GM12878 (cell line): Measurements from ENCODE around the gene ABCG4. TPM values are rescaled to one million over a fixed set of nuclear protein-coding genes. Genes with fewer than 3 reads are reported as not detected.

Experiments
- ATAC-seq: fragments of 200-7000 bp; cut with Tn5 transposase; 3 replicates; pipeline ENCODE4 v1.9.1; 2020; ENCODE audit warnings: mild to moderate bottlenecking, moderate library complexity
- BruUV-seq: library from RNA; stranded (reverse); fragments of 400-500 nt; replicated peaks from 2 replicates; lab custom pipeline; 2021; lab: Mats Ljungman, UMichigan
- CTCF ChIA-PET: fragments of 300-600 bp; sonication (Branson Sonifier 250); formaldehyde crosslinking; extraction: SDS; loops from one replicate; lab custom pipeline; 2021; ENCODE audit warnings: inconsistent platforms; lab: Yijun Ruan, JAX
- POLR2A ChIA-PET: fragments of 350-600 bp; formaldehyde crosslinking; extraction: SDS; loops from one replicate; lab custom pipeline; 2021; ENCODE audit warnings: inconsistent platforms; lab: Charles Lee
- RAD21 ChIA-PET: fragments of 300-600 bp; sonication (Branson Sonifier 250); formaldehyde crosslinking; loops from one replicate; lab custom pipeline; 2023; ENCODE audit warnings: antibody characterized with exemption; ENCODE audit not compliant: unreplicated experiment; lab: Charles Lee
- SMC1A ChIA-PET: fragments of 300-600 bp; sonication (Branson Sonifier 250); formaldehyde crosslinking; loops from one replicate; lab custom pipeline; 2023; ENCODE audit not compliant: unreplicated experiment, uncharacterized antibody; lab: Charles Lee
- DNase-seq: peaks from one replicate; pipeline ENCODE4 v3.0.0-alpha.2; 2011; ENCODE audit warnings: low read depth, low spot score
- FAIRE-seq: peaks from 3 replicates; lab custom pipeline; 2011; peaks lifted over from hg19 to GRCh38; lab: Jason Lieb, UNC
- H2AFZ ChIP-seq: 2 replicates; pipeline ENCODE4 v1.6.0; 2011; ENCODE audit warnings: low read depth, low read length, control low read depth; ENCODE audit not compliant: control insufficient read depth
- H3K27ac ChIP-seq: 2 replicates; pipeline ENCODE4 v1.5.1; 2011; ENCODE audit warnings: control low read depth; ENCODE audit not compliant: control insufficient read depth, insufficient read depth
- H3K27me3 ChIP-seq, 2 experiments: replicated peaks in 1 of 2; 2 replicates each; pipeline versions ENCODE4 v1.6.0 to v1.6.1; 2011; ENCODE audit warnings: low read length in 1 of 2; ENCODE audit not compliant: control insufficient read depth in 2 of 2, insufficient read depth in 2 of 2
- H3K36me3 ChIP-seq, 2 experiments: 2 replicates each; pipeline ENCODE4 v1.5.1; 2011; ENCODE audit warnings: low read length in 1 of 2; ENCODE audit not compliant: control insufficient read depth in 2 of 2, insufficient read depth in 2 of 2
- H3K4me1 ChIP-seq: 2 replicates; pipeline ENCODE4 v1.6.1; 2011; ENCODE audit warnings: mild to moderate bottlenecking, low read length, moderate library complexity, mixed read lengths; ENCODE audit not compliant: control insufficient read depth, insufficient read depth
- H3K4me2 ChIP-seq: 2 replicates; pipeline ENCODE4 v1.6.0; 2011; ENCODE audit warnings: control low read depth; ENCODE audit not compliant: control insufficient read depth, insufficient read depth
- H3K4me3 ChIP-seq: fragments of 200-600 bp; sonication (generic); 2 replicates; pipeline ENCODE4 v1.5.1; 2016
- H3K79me2 ChIP-seq: 2 replicates; pipeline ENCODE4 v1.6.0; 2011; ENCODE audit warnings: low read length; ENCODE audit not compliant: control insufficient read depth, insufficient read depth
- H3K9ac ChIP-seq: 2 replicates; pipeline ENCODE4 v1.8.0; 2011; ENCODE audit warnings: low read length, control low read depth, mixed read lengths; ENCODE audit not compliant: control insufficient read depth, insufficient read depth
- H3K9me3 ChIP-seq: replicated peaks from 3 replicates; pipeline ENCODE4 v1.5.1; 2011; ENCODE audit warnings: mild to moderate bottlenecking, low read length; ENCODE audit not compliant: control insufficient read depth, insufficient read depth
- H4K20me1 ChIP-seq: 2 replicates; pipeline ENCODE4 v1.6.0; 2011; ENCODE audit not compliant: control insufficient read depth, insufficient read depth
- HDAC2 ChIP-seq: fragments of 200-600 bp; sonication (generic); IDR thresholded peaks from 2 replicates; pipeline ENCODE4 v1.6.1; 2017
- RAD21 ChIP-seq: IDR thresholded peaks from 2 replicates; pipeline ENCODE4 v1.6.1; 2011; ENCODE audit warnings: mild to moderate bottlenecking, low read depth, low read length, moderate library complexity; ENCODE audit not compliant: insufficient read depth
- WGBS: methylation state at CpG from one replicate; pipeline ENCODE4 v1.1.6; 2016; ENCODE audit warnings: low lambda C conversion rate; ENCODE audit not compliant: insufficient replicate concordance, insufficient coverage; ENCODE audit errors: missing lambda C conversion rate; 5-methylcytosine and 5-hydroxymethylcytosine counted together
- in situ Hi-C: fragments of 300-500 bp; cut with MboI; formaldehyde crosslinking; loops from 9 replicates; pipeline ENCODE4 v1.14.3; 2018; ENCODE audit warnings: mixed read lengths
- intact Hi-C: fragments of 100-400 bp; cut with micrococcal nuclease; formaldehyde crosslinking; loops from one replicate; pipeline ENCODE4 v1.14.2; 2022; ENCODE audit not compliant: unreplicated experiment
- polyA plus RNA-seq, 11 experiments: library from polyadenylated mRNA; depleted of rRNA in 4 of 11; unstranded in 6 of 11; stranded (reverse) in 5 of 11; fragments of >200 nt; fragmentation: Nextera tagmentation in 4 of 11; fragmentation: Illumina TruSeq in 1 of 11; extraction: Ambion mirVana in 4 of 11; extraction: Trizol in 1 of 11; gene quantifications; 1 replicate in 1 of 11; 2 replicates in 10 of 11; pipeline versions ENCODE4 v1.2.1 to v1.2.3, GENCODE V29; 2011 to 2016; ENCODE audit warnings: inconsistent platforms in 2 of 11, missing spikeins in 2 of 11, low read depth in 1 of 11
- total RNA-seq, 4 experiments: library from RNA; depleted of rRNA in 3 of 4; stranded (reverse); fragments of >200 nt in 3 of 4; fragmentation: Illumina TruSeq in 1 of 4; extraction: Trizol in 1 of 4; gene quantifications; 2 replicates each; pipeline versions ENCODE4 v1.2.1 to v1.2.3, GENCODE V29; 2013 to 2021
- TF ChIP-seq, protein P1 (sequence below), 3 experiments: IDR thresholded peaks in 2 of 3; conservative IDR thresholded peaks in 1 of 3; 2 replicates each; pipeline ENCODE4 v1.5.1; 2011; ENCODE audit warnings: low read depth in 3 of 3, low read length in 3 of 3, mild to moderate bottlenecking in 3 of 3, control low read depth in 2 of 3, moderate library complexity in 2 of 3, inconsistent platforms in 1 of 3, mixed read lengths in 1 of 3; ENCODE audit not compliant: control insufficient read depth in 2 of 3, insufficient read depth in 1 of 3; ENCODE audit errors: extremely low read depth in 1 of 3

Gene ABCG4
- total and polyA plus RNA-seq, 10 of the 15 experiments (the other 5 are each of a cell fraction or from before 2014, with no cell fraction given), result not detected

DNA sequence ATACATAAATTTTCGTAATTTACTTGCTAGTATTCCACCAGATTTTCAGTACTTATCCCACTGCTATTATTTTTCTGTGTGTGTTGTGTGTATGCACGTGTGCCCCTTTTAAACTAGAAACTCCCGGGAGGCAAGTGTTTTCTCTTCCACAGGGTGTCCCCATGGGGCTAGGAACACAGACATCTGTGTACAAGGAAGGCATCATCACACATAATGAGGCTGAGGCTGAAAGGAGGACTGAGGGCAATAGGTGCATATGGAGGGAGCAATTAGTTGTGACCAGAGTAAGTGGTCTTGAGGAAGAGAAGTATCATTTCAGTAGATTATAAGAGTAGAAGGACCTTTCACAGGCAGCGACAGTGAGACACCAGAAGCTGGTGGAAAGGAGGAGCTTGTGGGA lies 45.1 kb upstream of the ABCG4 start:
- no peak overlapping the region for H3K4me2 ChIP-seq
- FAIRE-seq, result no peak

More for the DNA sequence above, 45.1 kb upstream of the ABCG4 start:
- POLR2A ChIA-PET, result interaction anchor here (0.9 kb wide), 1 partner anchor 17 kb away, joined by 3 read pairs; no protein-coding TSS in a partner anchor
- Histone ChIP-seq H3K27ac (no peak overlapping the region), H3K4me1 (peaks cover 27% of the 10 kb centered on the region), H3K36me3 (no peaks in the 10 kb centered on the region), H3K27me3 (no peaks in the 10 kb centered on the region), H4K20me1 (no peaks in the 10 kb centered on the region), H3K4me3 (no peak overlapping the region), H3K79me2 (peaks cover 44% of the 10 kb centered on the region), H3K9me3 (no peaks in the 10 kb centered on the region), H3K9ac (no peak overlapping the region), H2AFZ (no peak overlapping the region)
- CTCF ChIA-PET, result no interaction called here
- ATAC-seq, result no peak
- 62% methylated on average over 4 of the region's 4 CpGs for WGBS
- SMC1A ChIA-PET, result interaction anchor here (1.2 kb wide), 1 partner anchor 92 kb away, joined by 4 read pairs; no protein-coding TSS in a partner anchor
- no peak for DNase-seq
- intact Hi-C loops, result loop anchor here (5.0 kb wide), 2 partner anchors 86 to 176 kb away; partner anchors contain the start of genes BCL9L, RPS25 and TRAPPC4
- BruUV-seq, result no TSS peak
- RAD21 ChIA-PET, result no interaction called here
- TF ChIP-seq RAD21, result 0 out of 2 replicates have a peak, but pooled peaks have one; percentile 7
- TF ChIP-seq HDAC2, result no peak
- TF ChIP-seq, protein P1, sequence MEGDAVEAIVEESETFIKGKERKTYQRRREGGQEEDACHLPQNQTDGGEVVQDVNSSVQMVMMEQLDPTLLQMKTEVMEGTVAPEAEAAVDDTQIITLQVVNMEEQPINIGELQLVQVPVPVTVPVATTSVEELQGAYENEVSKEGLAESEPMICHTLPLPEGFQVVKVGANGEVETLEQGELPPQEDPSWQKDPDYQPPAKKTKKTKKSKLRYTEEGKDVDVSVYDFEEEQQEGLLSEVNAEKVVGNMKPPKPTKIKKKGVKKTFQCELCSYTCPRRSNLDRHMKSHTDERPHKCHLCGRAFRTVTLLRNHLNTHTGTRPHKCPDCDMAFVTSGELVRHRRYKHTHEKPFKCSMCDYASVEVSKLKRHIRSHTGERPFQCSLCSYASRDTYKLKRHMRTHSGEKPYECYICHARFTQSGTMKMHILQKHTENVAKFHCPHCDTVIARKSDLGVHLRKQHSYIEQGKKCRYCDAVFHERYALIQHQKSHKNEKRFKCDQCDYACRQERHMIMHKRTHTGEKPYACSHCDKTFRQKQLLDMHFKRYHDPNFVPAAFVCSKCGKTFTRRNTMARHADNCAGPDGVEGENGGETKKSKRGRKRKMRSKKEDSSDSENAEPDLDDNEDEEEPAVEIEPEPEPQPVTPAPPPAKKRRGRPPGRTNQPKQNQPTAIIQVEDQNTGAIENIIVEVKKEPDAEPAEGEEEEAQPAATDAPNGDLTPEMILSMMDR (IDR thresholded peaks at IDR 0.05 in 2 of 3, conservative IDR thresholded peaks at IDR 0.05 in 1 of 3; ENCODE audit: control insufficient read depth in 2 of 3, extremely low read depth in 1 of 3, insufficient read depth in 1 of 3, low read depth in 3 of 3, low read length in 3 of 3), result peak in 1 of 3 experiments; percentile 10; a peak in 1 of 6 replicates
- in situ Hi-C loops, result no loop called here
